Thoracic aorta (tissue), 2 donors: ENCODE data around the gene KCNAB1. TPM values are rescaled to one million over a fixed set of nuclear protein-coding genes. Genes with fewer than 3 reads are reported as not detected.

Experiments used
- ATAC-seq: fragments of 150-250 bp; one replicate; pipeline ENCODE4 v1.8.0; 2017; ENCODE audit warnings: low read depth; ENCODE audit not compliant: insufficient number of reproducible peaks, low FRiP score
- DNase-seq: peaks from one replicate; pipeline ENCODE4 v3.0.0-alpha.2; 2020; ENCODE audit warnings: low spot score
- H3K27ac ChIP-seq, 2 donors: fragments of 200-600 bp; sonication (generic); 1 replicate in 1 of 2; 2 replicates in 1 of 2; pipeline ENCODE4 v1.5.1; 2016; ENCODE audit warnings: mild to moderate bottlenecking in 2 of 2, moderate library complexity in 2 of 2
- H3K27me3 ChIP-seq: fragments of 200-600 bp; sonication (generic); replicated peaks from 2 replicates; pipeline ENCODE4 v1.6.0; 2016; ENCODE audit warnings: mild to moderate bottlenecking; ENCODE audit not compliant: insufficient read depth
- H3K36me3 ChIP-seq: fragments of 200-600 bp; sonication (generic); one replicate; pipeline ENCODE4 v1.5.1; 2016
- H3K4me1 ChIP-seq, 2 donors: fragments of 200-600 bp; sonication (generic); 1 replicate in 1 of 2; 2 replicates in 1 of 2; pipeline versions ENCODE4 v1.5.1 to v1.6.0; 2016; ENCODE audit warnings: low read depth in 2 of 2, mild to moderate bottlenecking in 1 of 2; ENCODE audit not compliant: control insufficient read depth in 1 of 2
- H3K4me3 ChIP-seq: fragments of 200-600 bp; sonication (generic); 2 replicates; pipeline ENCODE4 v1.5.1; 2016; ENCODE audit warnings: mild to moderate bottlenecking
- H3K9me3 ChIP-seq: fragments of 200-600 bp; sonication (generic); 2 replicates; pipeline ENCODE4 v1.5.1; 2016
- CTCF ChIP-seq: fragments of 200-600 bp; sonication (generic); IDR thresholded peaks from one replicate; pipeline ENCODE4 v1.5.1; 2019; ENCODE audit warnings: antibody characterized with exemption
- total RNA-seq, 2 donors: library from RNA; depleted of rRNA; stranded (reverse); fragments of >200 nt; gene quantifications; one replicate each; pipeline versions ENCODE4 v1.1.0 to v1.2.3, GENCODE V29; 2016

KCNAB1 gene
- total RNA-seq, 2 donors from 2014 or later = 12.2 to 14.2 TPM

- ATAC-seq (no peak), DNase-seq (no peak)
- no peak overlapping the region for H3K4me3 ChIP-seq
- H3K27me3 ChIP-seq = no peaks in the 10 kb centered on the region
- H3K36me3 ChIP-seq = no peaks in the 10 kb centered on the region
- H3K9me3 ChIP-seq = no peaks in the 10 kb centered on the region
- no peak overlapping the region for H3K27ac ChIP-seq
- no peak for TF ChIP-seq CTCF
- H3K4me1 ChIP-seq = peaks cover 5 to 41% of the 10 kb centered on the region in 2 donors
Observed at GRCh38 chr3:156256256-156256655, 135.9 kb downstream of the KCNAB1 start.

GRCh38 chr3:156256945-156257344 is 136.6 kb downstream of the KCNAB1 start:
- no peaks in the 10 kb centered on the region for H3K27me3 ChIP-seq
- no peak overlapping the region for H3K27ac ChIP-seq
- ATAC-seq = no peak
- peaks cover 5 to 41% of the 10 kb centered on the region in 2 donors for H3K4me1 ChIP-seq
- no peaks in the 10 kb centered on the region for H3K9me3 ChIP-seq
- no peaks in the 10 kb centered on the region for H3K36me3 ChIP-seq
- no peak for DNase-seq
- no peak for TF ChIP-seq CTCF
- H3K4me3 ChIP-seq = no peak overlapping the region

DNA sequence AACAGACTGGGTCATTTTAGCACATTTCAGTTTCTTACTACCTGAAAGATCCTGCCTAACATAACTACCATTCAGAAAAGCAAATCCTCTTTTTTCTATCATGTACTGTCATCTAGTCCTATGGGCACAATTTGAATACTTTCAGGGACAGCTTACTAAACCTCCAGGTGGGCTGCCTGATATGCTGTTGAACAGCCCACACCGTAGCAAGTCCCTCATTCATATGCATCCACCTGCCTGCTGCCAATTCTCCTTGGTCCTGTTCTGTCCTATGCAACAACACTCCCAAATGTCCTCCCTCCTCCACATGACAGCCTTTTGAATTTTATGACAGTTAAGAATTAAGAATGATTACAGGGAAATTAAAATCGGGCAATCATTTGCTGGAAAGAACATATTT is 137.9 kb downstream of the KCNAB1 start:
- H3K4me1 ChIP-seq = peaks cover 5 to 41% of the 10 kb centered on the region in 2 donors
- H3K36me3 ChIP-seq = no peaks in the 10 kb centered on the region
- DNase-seq (no peak), ATAC-seq (no peak)
- no peak overlapping the region for H3K4me3 ChIP-seq
- no peaks in the 10 kb centered on the region for H3K9me3 ChIP-seq
- no peaks in the 10 kb centered on the region for H3K27me3 ChIP-seq
- TF ChIP-seq CTCF = no peak
- H3K27ac ChIP-seq = no peak overlapping the region

- no peak for TF ChIP-seq CTCF
- Histone ChIP-seq H3K27ac (no peak overlapping the region), H3K36me3 (no peaks in the 10 kb centered on the region), H3K27me3 (no peaks in the 10 kb centered on the region), H3K4me1 (peaks cover 5 to 28% of the 10 kb centered on the region in 2 donors), H3K4me3 (no peak overlapping the region), H3K9me3 (no peaks in the 10 kb centered on the region)
- ATAC-seq (no peak), DNase-seq (no peak)
Observed at GRCh38 chr3:156259896-156260295, 139.5 kb downstream of the KCNAB1 start.

- no peak for ATAC-seq
- Histone ChIP-seq H3K27me3 (no peaks in the 10 kb centered on the region), H3K4me3 (no peak overlapping the region), H3K27ac (no peak overlapping the region), H3K4me1 (peaks cover 5 to 23% of the 10 kb centered on the region in 2 donors), H3K9me3 (no peaks in the 10 kb centered on the region), H3K36me3 (no peaks in the 10 kb centered on the region)
- no peak for DNase-seq
- no peak for TF ChIP-seq CTCF
Observed at GRCh38 chr3:156260331-156260730, 140.0 kb downstream of the KCNAB1 start.
